Measurements from ENCODE around the gene ADD1. TPM values are rescaled to one million over a fixed set of nuclear protein-coding genes. Genes with fewer than 3 reads are reported as not detected.

Gene ADD1
- total and polyA plus RNA-seq, 2 donors (not counting 1 experiment from before 2014, with no cell fraction given) = 302 to 383 TPM

- intact Hi-C loops (cut with micrococcal nuclease) = no loop called here
- Mint-ChIP-seq H3K27ac (no peak overlapping the region), H3K9me3 (ENCODE audit: insufficient read depth) (no peaks in the 10 kb centered on the region), H3K4me3 (no peak overlapping the region), H3K27me3 (no peaks in the 10 kb centered on the region), H3K4me1 (peaks cover 3% of the 10 kb centered on the region)
- Histone ChIP-seq H4K20me1 (ENCODE audit: control insufficient read depth, insufficient read depth, low read length, poor library complexity, severe bottlenecking) (peaks cover 17% of the 10 kb centered on the region), H3K27me3 (replicated peaks in 1 of 4; ENCODE audit: control extremely low read depth in 1 of 4, control insufficient read depth in 3 of 4, insufficient read depth in 4 of 4, low read length in 3 of 4) (no peaks in the 10 kb centered on the region), H3K4me3 (ENCODE audit: control extremely low read depth in 1 of 5, extremely low read depth in 1 of 5, insufficient read depth in 1 of 5, low read depth in 2 of 5, low read length in 4 of 5) (no peak overlapping the region), H3K4me1 (ENCODE audit: control insufficient read depth in 2 of 2, insufficient read depth in 2 of 2, low read length in 2 of 2) (no peaks in the 10 kb centered on the region), H3K79me2 (ENCODE audit: control insufficient read depth, insufficient read depth, low read length) (no peaks in the 10 kb centered on the region), H3K9me3 (ENCODE audit: control extremely low read depth in 1 of 3, control insufficient read depth in 2 of 3, insufficient read depth in 1 of 3, low read length in 2 of 3) (peaks cover 0 to 4% (median 0%) of the 10 kb centered on the region in 3 donors), H3K36me3 (replicated peaks in 1 of 2; ENCODE audit: control extremely low read depth in 1 of 2, control insufficient read depth in 1 of 2, extremely low read depth in 1 of 2, insufficient read depth in 2 of 2, low read length in 1 of 2) (peaks cover 2 to 86% of the 10 kb centered on the region in 2 experiments), H2AFZ (ENCODE audit: insufficient read depth, low read depth, low read length, poor library complexity, severe bottlenecking) (no peak overlapping the region), H3K4me2 (replicated peaks; ENCODE audit: low read depth, low read length, poor library complexity, severe bottlenecking) (no peak overlapping the region), H3K9ac (ENCODE audit: low read length) (no peak overlapping the region), H3K27ac (ENCODE audit: low read length in 2 of 2) (no peak overlapping the region)
- no peak for TF ChIP-seq CTCF (IDR thresholded peaks at IDR 0.05)
- TF ChIP-seq EZH2 (IDR thresholded peaks at IDR 0.05; ENCODE audit: borderline replicate concordance, insufficient read depth, low read depth, low read length, poor library complexity, severe bottlenecking) = no peak
- ATAC-seq (ENCODE audit: low read depth) = no peak
- 100% methylated on average over 9 of the region's 16 CpGs for WGBS (ENCODE audit: insufficient coverage)
- DNase-seq = no peak
- ChIA-PET CTCF (interaction anchor here (1.4 to 3.1 kb wide), 2 partner anchors 13 to 188 kb away, joined by 3 to 10 read pairs; partner anchors contain the start of genes GRK4 and NOP14), POLR2A (no interaction called here)
Observed at GRCh38 chr4:2950221-2950989, 106.8 kb downstream of the ADD1 start.

GRCh38 chr4:2953496-2953895 lies 109.9 kb downstream of the ADD1 start:
- Mint-ChIP-seq H3K27me3 (no peaks in the 10 kb centered on the region), H3K4me1 (peaks cover 5% of the 10 kb centered on the region), H3K4me3 (no peak overlapping the region), H3K9me3 (ENCODE audit: insufficient read depth) (no peaks in the 10 kb centered on the region), H3K27ac (no peak overlapping the region)
- intact Hi-C loops (cut with micrococcal nuclease) = no loop called here
- Histone ChIP-seq H3K36me3 (replicated peaks in 1 of 2; ENCODE audit: control extremely low read depth in 1 of 2, control insufficient read depth in 1 of 2, extremely low read depth in 1 of 2, insufficient read depth in 2 of 2, low read length in 1 of 2) (peaks cover 2 to 86% of the 10 kb centered on the region in 2 experiments), H3K9ac (ENCODE audit: low read length) (no peak overlapping the region), H3K27ac (ENCODE audit: low read length in 2 of 2) (no peak overlapping the region), H4K20me1 (ENCODE audit: control insufficient read depth, insufficient read depth, low read length, poor library complexity, severe bottlenecking) (peaks cover 43% of the 10 kb centered on the region), H3K9me3 (ENCODE audit: control extremely low read depth in 1 of 3, control insufficient read depth in 2 of 3, insufficient read depth in 1 of 3, low read length in 2 of 3) (peaks cover 0 to 6% (median 0%) of the 10 kb centered on the region in 3 donors), H3K79me2 (ENCODE audit: control insufficient read depth, insufficient read depth, low read length) (peaks cover 12% of the 10 kb centered on the region), H3K4me3 (ENCODE audit: control extremely low read depth in 1 of 5, extremely low read depth in 1 of 5, insufficient read depth in 1 of 5, low read depth in 2 of 5, low read length in 4 of 5) (no peak overlapping the region), H3K4me2 (replicated peaks; ENCODE audit: low read depth, low read length, poor library complexity, severe bottlenecking) (no peak overlapping the region), H2AFZ (ENCODE audit: insufficient read depth, low read depth, low read length, poor library complexity, severe bottlenecking) (no peak overlapping the region), H3K4me1 (ENCODE audit: control insufficient read depth in 2 of 2, insufficient read depth in 2 of 2, low read length in 2 of 2) (no peaks in the 10 kb centered on the region), H3K27me3 (replicated peaks in 1 of 4; ENCODE audit: control extremely low read depth in 1 of 4, control insufficient read depth in 3 of 4, insufficient read depth in 4 of 4, low read length in 3 of 4) (no peaks in the 10 kb centered on the region)
- ATAC-seq (ENCODE audit: low read depth) (no peak), DNase-seq (no peak)
- POLR2A ChIA-PET = interaction anchor here (1.0 to 1.2 kb wide), 2 partner anchors 9 to 18 kb away, joined by 3 to 4 read pairs; no protein-coding TSS in a partner anchor
- CTCF ChIA-PET = interaction anchor here (0.8 to 2.2 kb wide), 8 partner anchors 9 to 262 kb away, joined by 3 to 11 read pairs (median 5); no protein-coding TSS in a partner anchor
- 97% methylated on average over 5 of the region's 6 CpGs for WGBS (ENCODE audit: insufficient coverage)
- TF ChIP-seq CTCF (IDR thresholded peaks at IDR 0.05) (no peak), EZH2 (IDR thresholded peaks at IDR 0.05; ENCODE audit: borderline replicate concordance, insufficient read depth, low read depth, low read length, poor library complexity, severe bottlenecking) (no peak)
